K562 (cell line): ENCODE data around the gene RABGAP1L. TPM values are rescaled to one million over a fixed set of nuclear protein-coding genes. Genes with fewer than 3 reads are reported as not detected.

Source experiments
- ATAC-seq: fragments of 200-7000 bp; cut with Tn5 transposase; 3 replicates; pipeline ENCODE4 v1.9.1; 2020; ENCODE audit warnings: moderate library complexity
- BruUV-seq: library from RNA; stranded (reverse); fragments of 400-500 nt; replicated peaks from 2 replicates; lab custom pipeline; 2021; lab: Mats Ljungman, UMichigan
- CTCF ChIA-PET: fragments of 300-600 bp; formaldehyde crosslinking; extraction: SDS; loops from one replicate; lab custom pipeline; 2021; ENCODE audit warnings: low intra/inter-chr PET ratio; lab: Yijun Ruan, JAX
- POLR2A ChIA-PET: fragments of 300-600, 350-650 bp; sonication (Branson Sonifier 250); formaldehyde crosslinking; extraction: SDS; loops from one replicate; lab custom pipeline; 2021; ENCODE audit warnings: antibody characterized with exemption, inconsistent platforms; lab: Yijun Ruan, JAX
- DNase-seq, 4 experiments: peaks; one replicate each; pipeline versions ENCODE4 v3.0.0 to v3.0.0-alpha.2; 2011 to 2018; ENCODE audit warnings: low spot score in 3 of 4, mixed read lengths in 3 of 4; ENCODE audit errors: extremely low read depth in 1 of 4
- FAIRE-seq: peaks from 2 replicates; lab custom pipeline; 2011; peaks lifted over from hg19 to GRCh38; lab: Jason Lieb, UNC
- H2AFZ ChIP-seq: 2 replicates; pipeline ENCODE4 v1.6.0; 2011; ENCODE audit warnings: low read depth, low read length, control low read depth, inconsistent platforms
- H3K27ac ChIP-seq: fragments of 200-600 bp; 3 replicates; pipeline ENCODE4 v1.8.0; 2011; ENCODE audit warnings: low read depth, mild to moderate bottlenecking, control low read depth, inconsistent platforms, low read length, moderate library complexity, mixed read lengths; ENCODE audit errors: extremely low read depth
- H3K27me3 ChIP-seq, 2 experiments: fragments of 300-600 bp in 1 of 2; 2 replicates in 1 of 2; 3 replicates in 1 of 2; pipeline versions ENCODE4 v1.6.0 to v1.8.0; 2011; ENCODE audit warnings: inconsistent platforms in 2 of 2, low read length in 2 of 2, mild to moderate bottlenecking in 1 of 2, mixed read lengths in 1 of 2, moderate library complexity in 1 of 2; ENCODE audit not compliant: control insufficient read depth in 2 of 2, insufficient read depth in 2 of 2
- H3K36me3 ChIP-seq: fragments of 300-600 bp; 3 replicates; pipeline ENCODE4 v1.8.0; 2011; ENCODE audit warnings: mild to moderate bottlenecking, low read length, inconsistent platforms; ENCODE audit not compliant: control insufficient read depth, insufficient read depth
- H3K4me1 ChIP-seq, 2 experiments: fragments of 200-600 bp in 1 of 2; replicated peaks in 1 of 2; 2 replicates in 1 of 2; 3 replicates in 1 of 2; pipeline versions ENCODE4 v1.5.1 to v1.8.0; 2011; ENCODE audit warnings: inconsistent platforms in 2 of 2, low read length in 2 of 2, mild to moderate bottlenecking in 1 of 2, mixed read lengths in 1 of 2, moderate library complexity in 1 of 2; ENCODE audit not compliant: control insufficient read depth in 2 of 2, insufficient read depth in 2 of 2
- H3K4me2 ChIP-seq: 2 replicates; pipeline ENCODE4 v1.6.1; 2011; ENCODE audit warnings: low read length, control low read depth, inconsistent platforms, mixed read lengths; ENCODE audit not compliant: insufficient read depth
- H3K4me3 ChIP-seq: fragments of 200-600 bp; sonication (generic), shearing (Covaris generic); 2 replicates; pipeline ENCODE4 v1.5.1; 2016; ENCODE audit warnings: control low read depth, inconsistent platforms
- H3K79me2 ChIP-seq: fragments of 200-600 bp; 3 replicates; pipeline ENCODE4 v1.8.0; 2011; ENCODE audit warnings: low read length, inconsistent platforms; ENCODE audit not compliant: control insufficient read depth, insufficient read depth
- H3K9ac ChIP-seq, 2 experiments: 2 replicates each; pipeline versions ENCODE4 v1.6.0 to v1.6.1; 2011; ENCODE audit warnings: low read depth in 2 of 2, low read length in 2 of 2, control low read depth in 1 of 2, inconsistent platforms in 1 of 2, mild to moderate bottlenecking in 1 of 2, mixed read lengths in 1 of 2; ENCODE audit not compliant: insufficient read depth in 1 of 2
- H3K9me1 ChIP-seq: one replicate; pipeline ENCODE4 v1.6.0; 2011; ENCODE audit warnings: inconsistent platforms, mild to moderate bottlenecking, low read length, moderate library complexity; ENCODE audit not compliant: control insufficient read depth, insufficient read depth
- H3K9me3 ChIP-seq: replicated peaks from 2 replicates; pipeline ENCODE4 v1.5.1; 2011; ENCODE audit warnings: low read depth, low read length, inconsistent platforms; ENCODE audit not compliant: control insufficient read depth, insufficient read depth
- H4K20me1 ChIP-seq: replicated peaks from 2 replicates; pipeline ENCODE4 v1.6.1; 2011; ENCODE audit warnings: low read length, inconsistent platforms, mixed read lengths; ENCODE audit not compliant: control insufficient read depth, insufficient read depth
- BMI1 ChIP-seq: fragments of 150-350 bp; IDR thresholded peaks from 2 replicates; pipeline ENCODE4 v1.6.1; 2014; ENCODE audit warnings: low read length
- MYNN ChIP-seq, 2 experiments: sonication (generic); formaldehyde crosslinking in 1 of 2; IDR thresholded peaks; 2 replicates each; pipeline versions ENCODE4 v1.5.0 to v1.6.1; 2016 to 2020; ENCODE audit warnings: antibody characterized with exemption in 1 of 2, missing genetic modification reagents in 1 of 2
- NFYB ChIP-seq: IDR thresholded peaks from 2 replicates; pipeline ENCODE4 v1.6.1; 2011; ENCODE audit warnings: mild to moderate bottlenecking, moderate library complexity; ENCODE audit not compliant: insufficient read length; ENCODE audit errors: extremely low read depth
- SLC30A9 ChIP-seq: fragments of 250-450 bp; sonication (Bioruptor Pico); IDR thresholded peaks from 2 replicates; pipeline ENCODE4 v1.8.0; 2022; ENCODE audit warnings: mild to moderate bottlenecking, moderate library complexity
- WGBS: fragments of 100-300 bp; shearing (Covaris generic); methylation state at CpG from one replicate; pipeline ENCODE4 v1.1.6; 2016; ENCODE audit warnings: low coverage, mixed read lengths; ENCODE audit not compliant: insufficient coverage; ENCODE audit errors: missing lambda C conversion rate; 5-methylcytosine and 5-hydroxymethylcytosine counted together
- in situ Hi-C: fragments of 300-500 bp; cut with MboI; formaldehyde crosslinking; loops from 4 replicates; pipeline ENCODE4 v1.15.0; 2018; ENCODE audit warnings: inconsistent platforms, mixed read lengths
- intact Hi-C: fragments of 100-400 bp; cut with micrococcal nuclease; formaldehyde crosslinking; loops from 2 replicates; pipeline ENCODE4 v1.14.2; 2022
- polyA plus RNA-seq, 8 experiments: library from polyadenylated mRNA; depleted of rRNA in 4 of 8; stranded (reverse) in 5 of 8; unstranded in 3 of 8; fragments of >200 nt; fragmentation: Nextera tagmentation in 2 of 8; fragmentation: Illumina TruSeq in 1 of 8; extraction: Ambion mirVana in 2 of 8; extraction: Trizol in 1 of 8; gene quantifications; 2 replicates each; pipeline versions ENCODE4 v1.2.1 to v1.2.3, GENCODE V29; 2011 to 2014; ENCODE audit warnings: inconsistent platforms in 1 of 8, missing spikeins in 1 of 8
- total RNA-seq, 7 experiments: library from RNA; depleted of rRNA in 6 of 7; stranded (reverse); fragments of >200 nt in 6 of 7; fragmentation: Illumina TruSeq in 2 of 7; extraction: Trizol in 2 of 7; gene quantifications; 2 replicates each; pipeline versions ENCODE4 v1.2.1 to v1.2.3, GENCODE V29; 2011 to 2021; ENCODE audit warnings: low replicate concordance in 1 of 7
- TF ChIP-seq, protein P1 (sequence below): fragments of 450-650 bp; conservative IDR thresholded peaks from 2 replicates; pipeline ENCODE4 v1.6.1; 2016; ENCODE audit warnings: missing genetic modification characterization, low read depth, mild to moderate bottlenecking, control low read depth, missing compliant biosample characterization
- TF ChIP-seq, protein P2 (sequence below), 2 experiments: fragments of 450-650 bp; IDR thresholded peaks; 2 replicates each; pipeline ENCODE4 v1.6.1; 2018; ENCODE audit warnings: mild to moderate bottlenecking in 2 of 2, low read depth in 1 of 2; ENCODE audit not compliant: partially characterized antibody in 2 of 2

The RABGAP1L gene
- total and polyA plus RNA-seq, 9 of the 15 experiments (the other 6 are each of a cell fraction or from before 2014, with no cell fraction given), result 16.5 to 44.9 (median 26.7) TPM

DNA sequence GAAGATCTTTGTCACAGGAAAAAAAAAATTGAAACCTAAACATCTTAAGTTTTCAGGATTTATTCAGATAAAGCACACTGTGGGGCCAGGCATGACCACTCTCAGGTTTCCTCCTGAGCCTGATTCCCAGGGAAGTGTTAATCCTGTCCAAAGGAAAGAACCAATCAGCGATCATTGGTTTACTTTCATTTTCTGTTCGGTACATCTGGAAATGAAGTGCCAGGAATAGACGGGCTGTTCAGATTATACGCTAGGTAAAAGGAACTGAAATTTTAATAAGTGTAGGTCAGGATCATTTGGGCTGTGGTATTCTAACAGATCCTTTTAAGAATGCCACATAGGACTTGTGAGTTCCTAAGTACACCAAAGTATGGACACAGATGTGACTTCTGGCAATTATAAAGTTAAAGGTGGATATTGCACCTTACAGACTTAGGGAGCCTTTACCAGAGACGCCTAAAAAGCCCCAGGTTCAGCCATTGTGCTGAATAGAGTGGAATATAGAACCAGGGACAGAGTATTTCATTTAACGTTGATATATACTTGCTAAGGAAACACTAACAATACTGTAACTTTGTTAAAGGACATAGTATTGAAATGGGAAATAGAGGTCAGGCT is 831.2 kb downstream of the RABGAP1L start:
- BruUV-seq, result no TSS peak
- Histone ChIP-seq H3K9me1 (no peaks in the 10 kb centered on the region), H4K20me1 (no peaks in the 10 kb centered on the region), H3K4me2 (peak overlapping the region; percentile 40; the same call in 1 of the 2 replicates), H3K27me3 (no peaks in the 10 kb centered on the region), H3K4me3 (no peak overlapping the region), H3K4me1 (no peaks in the 10 kb centered on the region), H2AFZ (no peak overlapping the region; the same call in 1 of the 2 replicates)
- ATAC-seq, result peak; percentile 40
- CTCF ChIA-PET, result no interaction called here
- no peak for FAIRE-seq
- TF ChIP-seq MYNN (IDR thresholded peaks at IDR 0.05) (no peak), MYNN (CRISPR knock-in tag; IDR thresholded peaks at IDR 0.05) (no peak), SLC30A9 (no peak), BMI1 (no peak), NFYB (peak; percentile 44)
- TF ChIP-seq, protein P1, sequence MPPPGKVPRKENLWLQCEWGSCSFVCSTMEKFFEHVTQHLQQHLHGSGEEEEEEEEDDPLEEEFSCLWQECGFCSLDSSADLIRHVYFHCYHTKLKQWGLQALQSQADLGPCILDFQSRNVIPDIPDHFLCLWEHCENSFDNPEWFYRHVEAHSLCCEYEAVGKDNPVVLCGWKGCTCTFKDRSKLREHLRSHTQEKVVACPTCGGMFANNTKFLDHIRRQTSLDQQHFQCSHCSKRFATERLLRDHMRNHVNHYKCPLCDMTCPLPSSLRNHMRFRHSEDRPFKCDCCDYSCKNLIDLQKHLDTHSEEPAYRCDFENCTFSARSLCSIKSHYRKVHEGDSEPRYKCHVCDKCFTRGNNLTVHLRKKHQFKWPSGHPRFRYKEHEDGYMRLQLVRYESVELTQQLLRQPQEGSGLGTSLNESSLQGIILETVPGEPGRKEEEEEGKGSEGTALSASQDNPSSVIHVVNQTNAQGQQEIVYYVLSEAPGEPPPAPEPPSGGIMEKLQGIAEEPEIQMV (tag), result no peak
- TF ChIP-seq, protein P2, sequence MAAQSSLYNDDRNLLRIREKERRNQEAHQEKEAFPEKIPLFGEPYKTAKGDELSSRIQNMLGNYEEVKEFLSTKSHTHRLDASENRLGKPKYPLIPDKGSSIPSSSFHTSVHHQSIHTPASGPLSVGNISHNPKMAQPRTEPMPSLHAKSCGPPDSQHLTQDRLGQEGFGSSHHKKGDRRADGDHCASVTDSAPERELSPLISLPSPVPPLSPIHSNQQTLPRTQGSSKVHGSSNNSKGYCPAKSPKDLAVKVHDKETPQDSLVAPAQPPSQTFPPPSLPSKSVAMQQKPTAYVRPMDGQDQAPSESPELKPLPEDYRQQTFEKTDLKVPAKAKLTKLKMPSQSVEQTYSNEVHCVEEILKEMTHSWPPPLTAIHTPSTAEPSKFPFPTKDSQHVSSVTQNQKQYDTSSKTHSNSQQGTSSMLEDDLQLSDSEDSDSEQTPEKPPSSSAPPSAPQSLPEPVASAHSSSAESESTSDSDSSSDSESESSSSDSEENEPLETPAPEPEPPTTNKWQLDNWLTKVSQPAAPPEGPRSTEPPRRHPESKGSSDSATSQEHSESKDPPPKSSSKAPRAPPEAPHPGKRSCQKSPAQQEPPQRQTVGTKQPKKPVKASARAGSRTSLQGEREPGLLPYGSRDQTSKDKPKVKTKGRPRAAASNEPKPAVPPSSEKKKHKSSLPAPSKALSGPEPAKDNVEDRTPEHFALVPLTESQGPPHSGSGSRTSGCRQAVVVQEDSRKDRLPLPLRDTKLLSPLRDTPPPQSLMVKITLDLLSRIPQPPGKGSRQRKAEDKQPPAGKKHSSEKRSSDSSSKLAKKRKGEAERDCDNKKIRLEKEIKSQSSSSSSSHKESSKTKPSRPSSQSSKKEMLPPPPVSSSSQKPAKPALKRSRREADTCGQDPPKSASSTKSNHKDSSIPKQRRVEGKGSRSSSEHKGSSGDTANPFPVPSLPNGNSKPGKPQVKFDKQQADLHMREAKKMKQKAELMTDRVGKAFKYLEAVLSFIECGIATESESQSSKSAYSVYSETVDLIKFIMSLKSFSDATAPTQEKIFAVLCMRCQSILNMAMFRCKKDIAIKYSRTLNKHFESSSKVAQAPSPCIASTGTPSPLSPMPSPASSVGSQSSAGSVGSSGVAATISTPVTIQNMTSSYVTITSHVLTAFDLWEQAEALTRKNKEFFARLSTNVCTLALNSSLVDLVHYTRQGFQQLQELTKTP (IDR thresholded peaks at IDR 0.05; ENCODE audit: low read depth in 1 of 2, partially characterized antibody in 2 of 2), result no peak
- TF ChIP-seq, all 486 proteins: peak for 1
- Histone ChIP-seq H3K27ac (peak overlapping the region; percentile 22; the same call in 2 of the 3 replicates), H3K79me2 (no peaks in the 10 kb centered on the region), H3K9ac (peak overlapping the region in 1 of 2 experiments; percentile 38; a peak in 1 of 4 replicates), H3K36me3 (peaks cover 8% of the 10 kb centered on the region; the same call in 1 of the 3 replicates), H3K9me3 (no peaks in the 10 kb centered on the region)
- WGBS, result 67% methylated on average over 6 of the region's 6 CpGs
- peak in 1 of 4 experiments; percentile 24 for DNase-seq
- in situ Hi-C loops (loop anchor here (25.0 kb wide), 1 partner anchor 728 kb away; no protein-coding TSS in a partner anchor), intact Hi-C loops (no loop called here)
- POLR2A ChIA-PET, result interaction anchor here (0.7 to 3.5 kb wide), 4 partner anchors 9 to 33 kb away, joined by 3 to 22 read pairs (median 4); partner anchors contain the start of genes CACYBP and MRPS14
